ENCODE results near the gene KCNJ8.

DNA sequence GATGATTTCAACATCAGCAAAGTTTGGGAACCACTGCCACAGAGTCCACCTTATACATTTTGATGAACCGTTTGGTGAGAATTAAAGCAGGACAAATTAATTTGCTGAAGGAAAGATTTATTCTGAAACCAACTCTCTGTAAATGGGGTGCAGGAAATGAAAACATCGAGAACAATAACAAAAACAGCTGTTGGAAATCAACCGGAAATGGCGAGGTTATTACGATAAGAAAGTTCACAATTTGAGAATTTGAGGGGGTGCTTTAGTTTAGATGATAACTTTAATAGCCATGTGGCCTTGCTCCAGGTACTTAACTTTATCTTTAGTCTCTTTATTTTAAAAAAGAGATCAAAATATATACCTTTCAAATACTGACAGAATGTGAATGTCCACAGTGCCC lies 56.7 kb downstream of the KCNJ8 start:
- TF ChIP-seq, protein P1, sequence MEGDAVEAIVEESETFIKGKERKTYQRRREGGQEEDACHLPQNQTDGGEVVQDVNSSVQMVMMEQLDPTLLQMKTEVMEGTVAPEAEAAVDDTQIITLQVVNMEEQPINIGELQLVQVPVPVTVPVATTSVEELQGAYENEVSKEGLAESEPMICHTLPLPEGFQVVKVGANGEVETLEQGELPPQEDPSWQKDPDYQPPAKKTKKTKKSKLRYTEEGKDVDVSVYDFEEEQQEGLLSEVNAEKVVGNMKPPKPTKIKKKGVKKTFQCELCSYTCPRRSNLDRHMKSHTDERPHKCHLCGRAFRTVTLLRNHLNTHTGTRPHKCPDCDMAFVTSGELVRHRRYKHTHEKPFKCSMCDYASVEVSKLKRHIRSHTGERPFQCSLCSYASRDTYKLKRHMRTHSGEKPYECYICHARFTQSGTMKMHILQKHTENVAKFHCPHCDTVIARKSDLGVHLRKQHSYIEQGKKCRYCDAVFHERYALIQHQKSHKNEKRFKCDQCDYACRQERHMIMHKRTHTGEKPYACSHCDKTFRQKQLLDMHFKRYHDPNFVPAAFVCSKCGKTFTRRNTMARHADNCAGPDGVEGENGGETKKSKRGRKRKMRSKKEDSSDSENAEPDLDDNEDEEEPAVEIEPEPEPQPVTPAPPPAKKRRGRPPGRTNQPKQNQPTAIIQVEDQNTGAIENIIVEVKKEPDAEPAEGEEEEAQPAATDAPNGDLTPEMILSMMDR (IDR thresholded peaks at IDR 0.05; ENCODE audit: low read depth, low read length, poor library complexity, severe bottlenecking) = no peak
- TF ChIP-seq EZH2phosphoT487 (IDR thresholded peaks at IDR 0.05; ENCODE audit: borderline replicate concordance, low read length) = no peak
